ENCODE data around the gene PRPF40A. TPM values are rescaled to one million over a fixed set of nuclear protein-coding genes. Genes with fewer than 3 reads are reported as not detected.

Gene PRPF40A
- total and polyA plus RNA-seq, 9 of the 15 experiments (the other 6 are each of a cell fraction or from before 2014, with no cell fraction given), result 168 to 304 (median 264) TPM

GRCh38 chr2:152693033-152693432 is 24.2 kb downstream of the PRPF40A start:
- Histone ChIP-seq H3K9me1 (ENCODE audit: control insufficient read depth, insufficient read depth, low read length) (no peaks in the 10 kb centered on the region), H3K9me3 (replicated peaks; ENCODE audit: control insufficient read depth, insufficient read depth, low read depth, low read length) (no peaks in the 10 kb centered on the region), H2AFZ (ENCODE audit: low read depth, low read length) (no peak overlapping the region), H3K4me1 (replicated peaks in 1 of 2; ENCODE audit: control insufficient read depth in 2 of 2, insufficient read depth in 2 of 2, low read length in 2 of 2) (no peaks in the 10 kb centered on the region), H3K36me3 (ENCODE audit: control insufficient read depth, insufficient read depth, low read length) (peaks cover 77% of the 10 kb centered on the region), H3K79me2 (ENCODE audit: control insufficient read depth, insufficient read depth, low read length) (peaks cover 69% of the 10 kb centered on the region), H3K9ac (ENCODE audit: insufficient read depth in 1 of 2, low read depth in 2 of 2, low read length in 2 of 2) (no peak overlapping the region), H3K27ac (ENCODE audit: extremely low read depth, low read depth, low read length) (no peak overlapping the region), H3K27me3 (ENCODE audit: control insufficient read depth in 2 of 2, insufficient read depth in 2 of 2, low read length in 2 of 2) (no peaks in the 10 kb centered on the region), H4K20me1 (replicated peaks; ENCODE audit: control insufficient read depth, insufficient read depth, low read length) (no peaks in the 10 kb centered on the region), H3K4me3 (no peak overlapping the region), H3K4me2 (ENCODE audit: insufficient read depth, low read length) (no peak overlapping the region)
- BruUV-seq (replicated peaks), result TSS peak; percentile 12
- ATAC-seq (no peak), FAIRE-seq (no peak), DNase-seq (ENCODE audit: extremely low read depth in 1 of 4, low spot score in 3 of 4) (no peak)
- ChIA-PET CTCF (ENCODE audit: low intra/inter-chr PET ratio) (no interaction called here), POLR2A (interaction anchor here (0.6 kb wide), 1 partner anchor 16 kb away, joined by 3 read pairs; no protein-coding TSS in a partner anchor)
- WGBS (ENCODE audit: insufficient coverage, low coverage, missing lambda C conversion rate), result 98% methylated on average over 4 of the region's 4 CpGs
- in situ Hi-C loops (cut with MboI) (no loop called here), intact Hi-C loops (cut with micrococcal nuclease) (no loop called here)
- TF ChIP-seq RBM22 (IDR thresholded peaks at IDR 0.05; ENCODE audit: low read depth, low read length, poor library complexity, severe bottlenecking) (no peak), ZC3H8 (IDR thresholded peaks at IDR 0.05) (no peak), ZNF76 (CRISPR knock-in tag; IDR thresholded peaks at IDR 0.05; ENCODE audit: borderline replicate concordance) (no peak), CHD7 (IDR thresholded peaks at IDR 0.05; ENCODE audit: low read depth, low read length) (no peak), ZNF3 (CRISPR knock-in tag; IDR thresholded peaks at IDR 0.05) (no peak), ZBTB5 (IDR thresholded peaks at IDR 0.05) (no peak), ZNF717 (CRISPR knock-in tag; IDR thresholded peaks at IDR 0.05) (no peak)
- TF ChIP-seq, protein P1, sequence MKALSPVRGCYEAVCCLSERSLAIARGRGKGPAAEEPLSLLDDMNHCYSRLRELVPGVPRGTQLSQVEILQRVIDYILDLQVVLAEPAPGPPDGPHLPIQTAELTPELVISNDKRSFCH (CRISPR knock-in tag; IDR thresholded peaks at IDR 0.05), result no peak
- TF ChIP-seq, protein P1 (tag; IDR thresholded peaks at IDR 0.05), result no peak
